Psoas muscle (tissue), 8 donors: ENCODE results near the gene COBL. TPM values are rescaled to one million over a fixed set of nuclear protein-coding genes. Genes with fewer than 3 reads are reported as not detected.

Experiments
- ATAC-seq, 4 donors: fragments of 200-7000 bp; cut with Tn5 transposase; one replicate each; pipeline ENCODE4 v1.9.1; 2020; ENCODE audit warnings: moderate library complexity in 3 of 4, mild to moderate bottlenecking in 2 of 4
- DNase-seq, 2 donors: peaks; one replicate each; pipeline ENCODE4 v3.0.0-alpha.2; 2020
- H3K27ac ChIP-seq: fragments of 200-600 bp; one replicate; pipeline ENCODE4 v1.8.0; 2022
- H3K27me3 ChIP-seq, 3 donors: fragments of 200-600 bp in 1 of 3; one replicate each; pipeline versions ENCODE4 v1.6.1 to v1.8.0; 2013 to 2022; ENCODE audit warnings: low read length in 2 of 3, mild to moderate bottlenecking in 2 of 3, moderate library complexity in 1 of 3; ENCODE audit not compliant: insufficient read depth in 3 of 3
- H3K36me3 ChIP-seq, 2 donors: fragments of 200-600 bp in 1 of 2; one replicate each; pipeline versions ENCODE4 v1.6.1 to v1.8.0; 2013 to 2022; ENCODE audit warnings: low read depth in 1 of 2, mild to moderate bottlenecking in 1 of 2, moderate library complexity in 1 of 2; ENCODE audit not compliant: insufficient read depth in 1 of 2
- H3K4me1 ChIP-seq: fragments of 200-600 bp; one replicate; pipeline ENCODE4 v1.8.0; 2022
- H3K4me3 ChIP-seq: fragments of 200-600 bp; one replicate; pipeline ENCODE4 v1.8.0; 2022; ENCODE audit warnings: mild to moderate bottlenecking
- H3K9me3 ChIP-seq: fragments of 200-600 bp; one replicate; pipeline ENCODE4 v1.8.0; 2022
- CTCF ChIP-seq: fragments of 200-600 bp; IDR thresholded peaks from one replicate; pipeline ENCODE4 v1.8.0; 2022; ENCODE audit warnings: antibody characterized with exemption
- WGBS, 3 donors: extraction: QIAGEN DNeasy Blood & Tissue Kit; methylation state at CpG; one replicate each; pipeline versions ENCODE4 v1.1.6 to v1.1.7; 2013; 5-methylcytosine and 5-hydroxymethylcytosine counted together
- intact Hi-C, 2 donors: fragments of 100-400 bp; cut with DNase I; formaldehyde crosslinking; loops; one replicate each; pipeline versions ENCODE4 v1.11.0 to v1.14.2; 2022
- polyA plus RNA-seq, 3 donors: library from polyadenylated mRNA; stranded (reverse); fragments of 200-250 nt; gene quantifications; one replicate each; pipeline ENCODE4 v1.2.3, GENCODE V29; 2013
- total RNA-seq, 4 donors: library from RNA; stranded (reverse); fragmentation: NEBNext Ultra II Directional in 2 of 4; extraction: Animal tissue kit (Norgen Biotek cat#: 25700) in 2 of 4; gene quantifications; one replicate each; pipeline versions ENCODE4 v1.2.1 to v1.2.4, GENCODE V29; 2021 to 2023
- donor health status: healthy with polysubstance abuse.
- donor health status: DM: no; HTN: no; CAD: no; lungs with moderate emphysema.
- donor health status: Bipolar disorder and iron deficiency.
- donor health status: healthy.
- donor health status: DM: yes; HTN: yes; CAD: no.
- donor health status: DM: no; HTN: no; CAD: no.
- donor health status: DM: no; HTN: no; CAD: no.
- donor health status: DM: yes; HTN: yes; CAD: no.

Gene COBL
- total and polyA plus RNA-seq, 7 donors: 57.5 to 139 (median 115) TPM

DNA sequence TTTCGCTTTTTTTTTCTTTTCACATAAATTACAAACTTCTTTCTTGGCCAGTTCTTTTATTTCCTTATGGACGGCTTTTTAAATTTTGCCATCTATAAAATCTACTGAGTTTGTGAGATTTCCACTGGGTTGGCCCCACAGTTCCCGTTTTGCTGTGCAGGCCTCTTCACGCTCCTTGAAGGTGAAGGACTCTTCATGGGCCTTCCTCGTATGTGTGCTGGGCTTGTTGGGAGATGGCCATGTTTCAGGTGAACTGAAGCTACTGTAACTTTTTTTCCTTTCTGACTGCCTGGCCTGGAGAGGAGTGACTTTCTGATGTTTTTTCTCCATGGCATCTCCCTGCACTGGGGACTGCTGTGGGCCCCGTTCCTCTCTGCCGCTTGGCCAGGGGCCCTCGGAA lies 262.4 kb downstream of the COBL start:
- no peaks in the 10 kb centered on the region for H3K36me3 ChIP-seq
- intact Hi-C loops: no loop called here
- peaks cover 4% of the 10 kb centered on the region for H3K4me1 ChIP-seq
- H3K4me3 ChIP-seq: no peak overlapping the region
- 88 to 91% (median 90%) methylated on average over 8 of the region's 8 CpGs for WGBS, 3 donors
- DNase-seq: no peak
- TF ChIP-seq CTCF: no peak
- no peaks in the 10 kb centered on the region for H3K27me3 ChIP-seq
- no peak overlapping the region for H3K27ac ChIP-seq
- ATAC-seq: no peak
- H3K9me3 ChIP-seq: no peaks in the 10 kb centered on the region

GRCh38 chr7:51053160-51053925 lies 263.3 kb downstream of the COBL start:
- Histone ChIP-seq H3K4me3 (no peak overlapping the region), H3K27me3 (no peaks in the 10 kb centered on the region), H3K27ac (no peak overlapping the region), H3K9me3 (no peaks in the 10 kb centered on the region), H3K4me1 (peaks cover 4% of the 10 kb centered on the region), H3K36me3 (no peaks in the 10 kb centered on the region)
- TF ChIP-seq CTCF: no peak
- intact Hi-C loops: no loop called here
- ATAC-seq (no peak), DNase-seq (no peak)
- WGBS, 3 donors: 87 to 93% (median 91%) methylated on average over 14 of the region's 14 CpGs

DNA sequence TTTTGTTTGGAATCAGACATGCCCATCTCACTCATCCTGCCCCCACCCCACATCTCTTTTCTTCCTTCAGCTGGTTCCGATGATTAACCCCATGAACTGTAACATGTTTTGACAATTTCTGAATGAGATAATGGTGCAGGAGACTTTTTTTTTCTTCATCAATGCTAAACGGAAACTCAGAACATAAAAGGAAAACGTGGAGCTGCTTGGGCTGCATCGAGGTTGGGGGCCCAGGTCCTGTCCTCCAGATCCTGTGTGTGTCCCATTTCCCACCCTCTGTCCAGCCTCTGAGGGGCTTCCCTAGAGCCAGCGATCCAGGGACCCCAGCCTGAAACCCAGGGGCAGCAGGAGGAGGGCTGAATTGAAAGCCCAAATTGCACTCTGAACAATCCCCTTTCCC lies 270.1 kb downstream of the COBL start:
- Histone ChIP-seq H3K27me3 (no peaks in the 10 kb centered on the region), H3K4me3 (no peak overlapping the region), H3K36me3 (no peaks in the 10 kb centered on the region), H3K27ac (no peak overlapping the region), H3K4me1 (peaks cover 4% of the 10 kb centered on the region), H3K9me3 (no peaks in the 10 kb centered on the region)
- WGBS, 3 donors: 50 to 59% (median 56%) methylated on average over 5 of the region's 5 CpGs
- DNase-seq (no peak), ATAC-seq (no peak)
- intact Hi-C loops: no loop called here
- TF ChIP-seq CTCF: no peak

DNA sequence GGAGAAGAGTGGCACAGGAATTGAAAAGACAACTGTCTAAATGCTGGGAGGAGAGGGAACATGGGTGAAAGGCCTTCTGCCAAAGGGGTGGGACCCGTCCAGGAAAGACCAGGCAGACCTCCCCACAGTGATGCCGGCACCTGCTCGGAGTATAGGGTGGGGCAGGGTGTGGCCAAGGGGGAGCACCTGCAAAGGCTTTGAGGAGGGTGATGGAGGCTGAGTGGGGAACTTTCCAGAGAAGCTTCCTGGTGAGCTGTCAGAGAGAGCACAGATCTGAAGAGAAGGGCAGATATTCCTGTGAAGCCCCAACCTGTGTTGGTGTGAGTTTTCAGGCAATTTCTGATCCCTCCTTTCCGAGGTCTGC lies 270.5 kb downstream of the COBL start:
- peaks cover 4% of the 10 kb centered on the region for H3K4me1 ChIP-seq
- TF ChIP-seq CTCF: no peak
- H3K36me3 ChIP-seq: no peaks in the 10 kb centered on the region
- no peaks in the 10 kb centered on the region for H3K9me3 ChIP-seq
- no peak overlapping the region for H3K4me3 ChIP-seq
- peak in 1 of 4 donors; percentile 21 for ATAC-seq
- no peak for DNase-seq
- 76 to 79% (median 79%) methylated on average over 4 of the region's 4 CpGs for WGBS, 3 donors
- H3K27me3 ChIP-seq: no peaks in the 10 kb centered on the region
- intact Hi-C loops: no loop called here
- no peak overlapping the region for H3K27ac ChIP-seq
